Left hindlimb (tissue), 1 donor: ENCODE results near the gene LRRC75B.

Experiments used
- DNase-seq: peaks from one replicate; pipeline ENCODE4 v3.0.0-alpha.2; 2018

The LRRC75B gene

GRCh38 chr22:24584871-24585411 is 7.9 kb downstream of the LRRC75B start:
- DNase-seq: no peak

- DNase-seq: no peak
These were observed 8.6 kb downstream of the LRRC75B start for GRCh38 chr22:24584166-24584790.

GRCh38 chr22:24583221-24584165 is 9.4 kb downstream of the LRRC75B start:
- no peak for DNase-seq

- no peak for DNase-seq
These were observed 10.6 kb downstream of the LRRC75B start for GRCh38 chr22:24582056-24582814.

GRCh38 chr22:24580276-24580675 is 12.6 kb downstream of the LRRC75B start:
- no peak for DNase-seq

- DNase-seq: no peak
These were observed 13.6 kb downstream of the LRRC75B start for GRCh38 chr22:24579258-24579601.

- DNase-seq: no peak
These were observed 14.3 kb downstream of the LRRC75B start for GRCh38 chr22:24578355-24579257.

GRCh38 chr22:24576778-24577177 is 16.1 kb downstream of the LRRC75B start:
- DNase-seq: no peak

- no peak for DNase-seq
These were observed 21.6 kb downstream of the LRRC75B start for GRCh38 chr22:24571266-24571665.

GRCh38 chr22:24567668-24568067 is 25.2 kb downstream of the LRRC75B start:
- no peak for DNase-seq

GRCh38 chr22:24566899-24567511 is 25.9 kb downstream of the LRRC75B start:
- no peak for DNase-seq

GRCh38 chr22:24565077-24565476 is 27.8 kb downstream of the LRRC75B start:
- no peak for DNase-seq

GRCh38 chr22:24564376-24565058 is 28.4 kb downstream of the LRRC75B start:
- DNase-seq: no peak

- no peak for DNase-seq
These were observed 29.6 kb downstream of the LRRC75B start for GRCh38 chr22:24563246-24563645.

GRCh38 chr22:24559471-24559870 is 33.4 kb downstream of the LRRC75B start:
- no peak for DNase-seq

- peak; percentile 100 for DNase-seq
These were observed 37.5 kb downstream of the LRRC75B start, which contains the start of gene SNRPD3 for GRCh38 chr22:24555165-24556039. TSS of gene SNRPD3 (plus strand) at chr22:24555999. CDS start at chr22:24557675, 1,676 bp downstream.

GRCh38 chr22:24554313-24555164 is 38.3 kb downstream of the LRRC75B start, which contains the start of gene GUCD1:
TSS of gene GUCD1 (minus strand) at chr22:24555138. CDS start at chr22:24554991, 147 bp downstream.
- DNase-seq: peak; percentile 48

- no peak for DNase-seq
These were observed 39.1 kb downstream of the LRRC75B start for GRCh38 chr22:24553597-24554312.
